ENCODE data around the gene TRIM28. TPM values are rescaled to one million over a fixed set of nuclear protein-coding genes. Genes with fewer than 3 reads are reported as not detected.

TRIM28 gene
- total and polyA plus RNA-seq, 9 of the 15 experiments (the other 6 are each of a cell fraction or from before 2014, with no cell fraction given) = 12.1 to 797 (median 490) TPM

- no peak for TF ChIP-seq PBX2 (CRISPR knock-in tag; IDR thresholded peaks at IDR 0.05; ENCODE audit: low read depth)
- TF ChIP-seq PBX2 (tag; conservative IDR thresholded peaks at IDR 0.05; ENCODE audit: low read depth) = no peak
- no peak for TF ChIP-seq ZNF57 (CRISPR knock-in tag; IDR thresholded peaks at IDR 0.05)
- TF ChIP-seq RHOXF2B (CRISPR knock-in tag; conservative IDR thresholded peaks at IDR 0.05) = no peak
- no peak for TF ChIP-seq ATF6 (CRISPR knock-in tag; IDR thresholded peaks at IDR 0.05)
- no peak for TF ChIP-seq MLX (CRISPR knock-in tag; conservative IDR thresholded peaks at IDR 0.05)
- TF ChIP-seq ETV5 (CRISPR knock-in tag; IDR thresholded peaks at IDR 0.05; ENCODE audit: low read depth) = 0 out of 2 replicates have a peak, but pooled peaks have one; percentile 46
- peak; percentile 39; the same call in 1 of the 2 replicates for TF ChIP-seq ZNF592 (IDR thresholded peaks at IDR 0.05)
- TF ChIP-seq NFATC3 (IDR thresholded peaks at IDR 0.05) = no peak
- no peak for TF ChIP-seq TRIM24 (IDR thresholded peaks at IDR 0.05)
- TF ChIP-seq CEBPB (tag; IDR thresholded peaks at IDR 0.05) = peak; percentile 59
- peak; percentile 18 for TF ChIP-seq PCBP2 (IDR thresholded peaks at IDR 0.05; ENCODE audit: low read depth, low read length, poor library complexity, severe bottlenecking)
- TF ChIP-seq MAX (CRISPR knock-in tag; IDR thresholded peaks at IDR 0.05) = 0 out of 2 replicates have a peak, but pooled peaks have one; percentile 16
- peak; percentile 57 for TF ChIP-seq ATF3 (IDR thresholded peaks at IDR 0.05)
- no peak for TF ChIP-seq ATF3 (CRISPR knock-in tag; conservative IDR thresholded peaks at IDR 0.05)
Observed at GRCh38 chr19:58586133-58586765, 42.4 kb downstream of the TRIM28 start (continued).

All from K562 (cell line).